ENCODE measurements around the gene STX7. TPM values are rescaled to one million over a fixed set of nuclear protein-coding genes. Genes with fewer than 3 reads are reported as not detected.

STX7 gene
- total RNA-seq, 1 experiment from 2014 or later: 25.6 TPM

- Mint-ChIP-seq H3K4me1 (peaks cover 5% of the 10 kb centered on the region), H3K27ac (no peak overlapping the region), H3K4me3 (no peak overlapping the region), H3K36me3 (peaks cover 25% of the 10 kb centered on the region), H3K9me3 (peaks cover 2% of the 10 kb centered on the region), H3K27me3 (ENCODE audit: low read depth) (no peaks in the 10 kb centered on the region)
- ATAC-seq (no peak), DNase-seq (ENCODE audit: low spot score) (no peak)
- TF ChIP-seq NR1H2 (CRISPR knock-in tag; IDR thresholded peaks at IDR 0.05) (no peak), ZMAT4 (CRISPR knock-in tag; IDR thresholded peaks at IDR 0.05) (no peak), ZNF425 (CRISPR knock-in tag; conservative IDR thresholded peaks at IDR 0.05) (no peak), FOXP4 (CRISPR knock-in tag; IDR thresholded peaks at IDR 0.05) (no peak), MYBL2 (CRISPR knock-in tag; IDR thresholded peaks at IDR 0.05) (no peak), ZNF138 (CRISPR knock-in tag; conservative IDR thresholded peaks at IDR 0.05) (no peak), NFYB (CRISPR knock-in tag; conservative IDR thresholded peaks at IDR 0.05; ENCODE audit: low read depth) (no peak)
- ChIA-PET POLR2A (no interaction called here), CTCF (no interaction called here)
Observed at GRCh38 chr6:132499757-132500156, 13.2 kb downstream of the STX7 start.

- TF ChIP-seq AR (CRISPR knock-in tag; IDR thresholded peaks at IDR 0.05) (no peak), RELA (CRISPR knock-in tag; IDR thresholded peaks at IDR 0.05; ENCODE audit: borderline replicate concordance) (no peak), ELF4 (CRISPR knock-in tag; IDR thresholded peaks at IDR 0.05; ENCODE audit: low read depth) (no peak), EMX1 (CRISPR knock-in tag; IDR thresholded peaks at IDR 0.05) (no peak), NR2C2 (CRISPR knock-in tag; IDR thresholded peaks at IDR 0.05) (no peak), MYBL2 (CRISPR knock-in tag; IDR thresholded peaks at IDR 0.05) (no peak), PRDM15 (CRISPR knock-in tag; IDR thresholded peaks at IDR 0.05) (no peak), IRF1 (CRISPR knock-in tag; IDR thresholded peaks at IDR 0.05) (no peak), NFATC4 (CRISPR knock-in tag; IDR thresholded peaks at IDR 0.05) (no peak), ATF3 (CRISPR knock-in tag; conservative IDR thresholded peaks at IDR 0.05) (no peak), ZNF138 (CRISPR knock-in tag; conservative IDR thresholded peaks at IDR 0.05) (no peak), MXD4 (CRISPR knock-in tag; IDR thresholded peaks at IDR 0.05; ENCODE audit: borderline replicate concordance) (no peak), SMAD4 (CRISPR knock-in tag; IDR thresholded peaks at IDR 0.05) (no peak), SMAD3 (CRISPR knock-in tag; IDR thresholded peaks at IDR 0.05; ENCODE audit: borderline replicate concordance) (no peak), ZNF317 (CRISPR knock-in tag; IDR thresholded peaks at IDR 0.05; ENCODE audit: borderline replicate concordance, low read depth) (no peak), IRF2 (CRISPR knock-in tag; IDR thresholded peaks at IDR 0.05; ENCODE audit: borderline replicate concordance, low read depth) (no peak), CREB1 (CRISPR knock-in tag; IDR thresholded peaks at IDR 0.05) (no peak), ETV6 (CRISPR knock-in tag; IDR thresholded peaks at IDR 0.05) (no peak)
- no peak overlapping the region for H3K4me3 Mint-ChIP-seq
- peaks cover 11% of the 10 kb centered on the region for H3K9me3 Mint-ChIP-seq
- peaks cover 32% of the 10 kb centered on the region for H3K36me3 Mint-ChIP-seq
- H3K27ac Mint-ChIP-seq: no peak overlapping the region
- no peaks in the 10 kb centered on the region for H3K27me3 Mint-ChIP-seq (ENCODE audit: low read depth)
- POLR2A ChIA-PET: no interaction called here
- CTCF ChIA-PET: interaction anchor here (1.3 kb wide), 1 partner anchor 219 kb away, joined by 3 read pairs; no protein-coding TSS in a partner anchor
- ATAC-seq: no peak
- no peak for DNase-seq (ENCODE audit: low spot score)
- H3K4me1 Mint-ChIP-seq: no peaks in the 10 kb centered on the region
Observed at GRCh38 chr6:132498638-132499037, 14.3 kb downstream of the STX7 start.

Measured in WTC11 (cell line).